Subcutaneous adipose tissue (tissue), 4 donors: ENCODE results near the gene SEPTIN8. TPM values are rescaled to one million over a fixed set of nuclear protein-coding genes. Genes with fewer than 3 reads are reported as not detected.

ENCODE experiments used
- total RNA-seq, 4 donors: library from RNA; depleted of rRNA; stranded (reverse); fragments of >200 nt; gene quantifications; one replicate each; pipeline ENCODE4 v1.1.0, GENCODE V29; 2016
- TF ChIP-seq, protein P1 (sequence below): fragments of 450-650 bp; IDR thresholded peaks from one replicate; pipeline ENCODE4 v1.5.1; 2016; ENCODE audit warnings: low read depth, mild to moderate bottlenecking, control low read depth, antibody characterized with exemption, moderate library complexity

Gene SEPTIN8
- total RNA-seq, 4 donors from 2014 or later = 19.9 to 30.8 (median 22.4) TPM

DNA sequence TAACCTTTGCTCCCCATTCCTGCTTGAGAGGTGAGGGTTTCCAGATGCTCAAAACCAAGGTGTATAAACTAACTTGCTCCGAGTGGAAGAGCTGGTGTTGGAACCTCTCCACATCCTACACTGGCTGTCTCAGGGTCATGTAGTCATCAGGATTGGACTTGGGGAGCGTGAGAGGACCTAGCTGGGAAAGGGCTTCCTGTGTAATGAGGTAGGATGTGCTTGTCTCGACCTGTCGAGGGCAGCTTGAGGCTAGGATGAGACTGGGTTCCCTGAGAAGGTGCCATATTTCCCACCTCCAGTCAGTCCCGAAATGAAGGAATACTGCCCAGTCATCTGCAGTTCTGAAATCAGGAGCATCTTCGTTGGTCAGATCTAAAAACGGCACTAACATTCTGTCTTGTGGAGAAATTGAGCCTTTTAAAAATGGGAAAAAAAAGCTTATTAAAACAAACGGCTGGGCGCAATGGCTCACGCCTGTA is 28.5 kb downstream of the SEPTIN8 start:
- TF ChIP-seq, protein P1, sequence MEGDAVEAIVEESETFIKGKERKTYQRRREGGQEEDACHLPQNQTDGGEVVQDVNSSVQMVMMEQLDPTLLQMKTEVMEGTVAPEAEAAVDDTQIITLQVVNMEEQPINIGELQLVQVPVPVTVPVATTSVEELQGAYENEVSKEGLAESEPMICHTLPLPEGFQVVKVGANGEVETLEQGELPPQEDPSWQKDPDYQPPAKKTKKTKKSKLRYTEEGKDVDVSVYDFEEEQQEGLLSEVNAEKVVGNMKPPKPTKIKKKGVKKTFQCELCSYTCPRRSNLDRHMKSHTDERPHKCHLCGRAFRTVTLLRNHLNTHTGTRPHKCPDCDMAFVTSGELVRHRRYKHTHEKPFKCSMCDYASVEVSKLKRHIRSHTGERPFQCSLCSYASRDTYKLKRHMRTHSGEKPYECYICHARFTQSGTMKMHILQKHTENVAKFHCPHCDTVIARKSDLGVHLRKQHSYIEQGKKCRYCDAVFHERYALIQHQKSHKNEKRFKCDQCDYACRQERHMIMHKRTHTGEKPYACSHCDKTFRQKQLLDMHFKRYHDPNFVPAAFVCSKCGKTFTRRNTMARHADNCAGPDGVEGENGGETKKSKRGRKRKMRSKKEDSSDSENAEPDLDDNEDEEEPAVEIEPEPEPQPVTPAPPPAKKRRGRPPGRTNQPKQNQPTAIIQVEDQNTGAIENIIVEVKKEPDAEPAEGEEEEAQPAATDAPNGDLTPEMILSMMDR = no peak

- TF ChIP-seq, protein P1 = no peak
Measured at GRCh38 chr5:132747616-132748440, 29.2 kb downstream of the SEPTIN8 start.

DNA sequence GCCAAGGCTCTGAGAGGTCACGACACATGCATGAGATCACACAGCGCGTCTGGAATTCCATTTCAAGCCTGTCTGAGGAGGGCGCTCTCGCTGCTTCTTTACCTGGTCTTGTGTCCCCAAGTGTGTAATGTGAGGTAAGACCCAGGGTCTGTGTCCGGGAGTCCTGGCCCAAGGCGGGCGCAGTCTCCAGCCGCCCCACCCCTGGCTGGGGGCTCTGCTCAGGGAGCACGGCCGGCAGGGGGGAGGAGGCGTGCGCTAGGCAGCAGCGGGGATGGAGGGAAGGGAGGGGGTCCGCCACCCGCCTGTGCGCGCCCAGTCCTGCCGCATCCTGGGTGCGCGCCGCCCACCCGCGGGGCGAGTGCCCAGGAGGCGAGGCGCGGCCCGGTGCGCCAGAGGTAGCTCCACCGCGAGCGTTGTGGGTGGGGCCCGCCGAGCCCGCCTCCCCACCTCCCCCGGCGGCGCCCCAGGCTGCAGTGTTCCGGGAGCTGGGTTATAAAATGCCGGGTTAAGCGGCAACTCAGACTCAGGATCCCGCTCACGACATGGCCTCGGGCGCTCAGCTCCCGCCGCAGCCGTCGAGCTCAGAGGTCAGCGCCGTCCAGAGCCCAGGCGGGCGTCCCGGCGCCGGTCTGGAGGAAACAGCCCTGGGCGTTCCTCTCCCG is 30.0 kb downstream of the SEPTIN8 start, which contains the start of gene CCNI2:
Gene CCNI2, plus strand, starts transcription at position 473 of the 662 bp plus-strand sequence. Its CDS starts 70 bp downstream, at position 543.
- TF ChIP-seq, protein P1 = no peak

GRCh38 chr5:132746592-132746953 is 30.5 kb downstream of the SEPTIN8 start:
- TF ChIP-seq, protein P1 = no peak

GRCh38 chr5:132744659-132745058 is 32.4 kb downstream of the SEPTIN8 start:
- TF ChIP-seq, protein P1 = no peak

DNA sequence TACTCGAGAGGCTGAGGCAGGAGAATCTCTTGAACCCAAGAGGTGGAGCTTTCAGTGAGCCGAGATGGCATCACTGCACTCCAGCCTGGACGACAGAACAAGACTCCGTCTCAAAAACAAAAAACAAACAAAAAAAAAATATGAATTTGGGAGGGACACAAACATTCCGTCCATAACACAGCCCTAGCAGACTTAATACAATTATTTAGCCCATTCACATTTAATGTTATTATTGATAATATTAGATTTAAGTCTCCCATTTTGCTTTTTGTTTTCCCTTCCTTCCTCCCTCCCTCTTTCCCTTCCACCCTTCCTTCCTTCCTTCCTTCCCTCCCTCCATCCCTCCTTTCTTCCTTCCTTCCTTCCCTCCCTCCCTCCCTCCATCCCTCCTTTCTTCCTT is 34.4 kb downstream of the SEPTIN8 start:
- TF ChIP-seq, protein P1 = no peak

- TF ChIP-seq, protein P1 = no peak
Measured at GRCh38 chr5:132742158-132742557, 34.9 kb downstream of the SEPTIN8 start.
